Measurements from ENCODE around the gene CNGA3. TPM values are rescaled to one million over a fixed set of nuclear protein-coding genes. Genes with fewer than 3 reads are reported as not detected.

CNGA3 gene
- total and polyA plus RNA-seq, 2 donors (not counting 1 experiment from before 2014, with no cell fraction given) = under 0.01 TPM; not detected in 1

- no peaks in the 10 kb centered on the region for H3K27me3 ChIP-seq (ENCODE audit: control insufficient read depth, insufficient read depth, low read length)
- no peaks in the 10 kb centered on the region for H4K20me1 ChIP-seq (ENCODE audit: control insufficient read depth, extremely low read depth, insufficient read depth, low read length)
- no peaks in the 10 kb centered on the region for H3K9me3 ChIP-seq (ENCODE audit: control insufficient read depth, insufficient read depth, low read depth, low read length)
- no peak overlapping the region for H3K9ac ChIP-seq (ENCODE audit: insufficient read depth, low read length)
- no peaks in the 10 kb centered on the region for H3K4me1 ChIP-seq (ENCODE audit: control insufficient read depth, extremely low read depth, insufficient read depth, low read length)
- TF ChIP-seq CTCF (conservative IDR thresholded peaks at IDR 0.05 in 1 of 2, IDR thresholded peaks at IDR 0.05 in 1 of 2; ENCODE audit: low read depth in 1 of 2, low read length in 2 of 2) (no peak), EZH2 (IDR thresholded peaks at IDR 0.05; ENCODE audit: low read length, missing control alignments) (no peak)
- H2AFZ ChIP-seq (ENCODE audit: low read length) = no peak overlapping the region
- H3K4me2 ChIP-seq (ENCODE audit: extremely low read depth, insufficient read depth, low read length) = no peak overlapping the region
- no peak overlapping the region for H3K4me3 ChIP-seq (replicated peaks in 1 of 4; ENCODE audit: control extremely low read depth in 1 of 4, insufficient read depth in 1 of 4, low read depth in 3 of 4, low read length in 4 of 4)
- H3K36me3 ChIP-seq (ENCODE audit: control insufficient read depth, insufficient read depth, low read length) = no peaks in the 10 kb centered on the region
- no peak overlapping the region for H3K27ac ChIP-seq (ENCODE audit: insufficient read depth, low read length)
- no peaks in the 10 kb centered on the region for H3K79me2 ChIP-seq (ENCODE audit: control insufficient read depth, insufficient read depth, low read length)
- no peak for DNase-seq (ENCODE audit: low read depth in 2 of 2)
These were observed 13.7 kb downstream of the CNGA3 start for GRCh38 chr2:98359986-98360385.

GRCh38 chr2:98367721-98368120, 21.5 kb downstream of the CNGA3 start:
- Histone ChIP-seq H3K27me3 (ENCODE audit: control insufficient read depth, insufficient read depth, low read length) (no peaks in the 10 kb centered on the region), H3K27ac (ENCODE audit: insufficient read depth, low read length) (no peak overlapping the region), H3K4me3 (replicated peaks in 1 of 4; ENCODE audit: control extremely low read depth in 1 of 4, insufficient read depth in 1 of 4, low read depth in 3 of 4, low read length in 4 of 4) (no peak overlapping the region), H4K20me1 (ENCODE audit: control insufficient read depth, extremely low read depth, insufficient read depth, low read length) (no peaks in the 10 kb centered on the region), H3K4me2 (ENCODE audit: extremely low read depth, insufficient read depth, low read length) (no peak overlapping the region), H2AFZ (ENCODE audit: low read length) (no peak overlapping the region), H3K9me3 (ENCODE audit: control insufficient read depth, insufficient read depth, low read depth, low read length) (no peaks in the 10 kb centered on the region), H3K4me1 (ENCODE audit: control insufficient read depth, extremely low read depth, insufficient read depth, low read length) (no peaks in the 10 kb centered on the region), H3K36me3 (ENCODE audit: control insufficient read depth, insufficient read depth, low read length) (no peaks in the 10 kb centered on the region), H3K9ac (ENCODE audit: insufficient read depth, low read length) (no peak overlapping the region), H3K79me2 (ENCODE audit: control insufficient read depth, insufficient read depth, low read length) (no peaks in the 10 kb centered on the region)
- DNase-seq (ENCODE audit: low read depth in 2 of 2) = no peak
- no peak for TF ChIP-seq CTCF (conservative IDR thresholded peaks at IDR 0.05 in 1 of 2, IDR thresholded peaks at IDR 0.05 in 1 of 2; ENCODE audit: low read depth in 1 of 2, low read length in 2 of 2)
- TF ChIP-seq EZH2 (IDR thresholded peaks at IDR 0.05; ENCODE audit: low read length, missing control alignments) = no peak

GRCh38 chr2:98369710-98370239, 23.5 kb downstream of the CNGA3 start:
- no peak for TF ChIP-seq EZH2 (IDR thresholded peaks at IDR 0.05; ENCODE audit: low read length, missing control alignments)
- Histone ChIP-seq H4K20me1 (ENCODE audit: control insufficient read depth, extremely low read depth, insufficient read depth, low read length) (no peaks in the 10 kb centered on the region), H3K79me2 (ENCODE audit: control insufficient read depth, insufficient read depth, low read length) (no peaks in the 10 kb centered on the region), H3K4me3 (replicated peaks in 1 of 4; ENCODE audit: control extremely low read depth in 1 of 4, insufficient read depth in 1 of 4, low read depth in 3 of 4, low read length in 4 of 4) (no peak overlapping the region), H3K9me3 (ENCODE audit: control insufficient read depth, insufficient read depth, low read depth, low read length) (no peaks in the 10 kb centered on the region), H3K9ac (ENCODE audit: insufficient read depth, low read length) (no peak overlapping the region), H3K36me3 (ENCODE audit: control insufficient read depth, insufficient read depth, low read length) (no peaks in the 10 kb centered on the region), H3K27ac (ENCODE audit: insufficient read depth, low read length) (no peak overlapping the region), H2AFZ (ENCODE audit: low read length) (no peak overlapping the region), H3K4me1 (ENCODE audit: control insufficient read depth, extremely low read depth, insufficient read depth, low read length) (no peaks in the 10 kb centered on the region), H3K27me3 (ENCODE audit: control insufficient read depth, insufficient read depth, low read length) (peaks cover 6% of the 10 kb centered on the region), H3K4me2 (ENCODE audit: extremely low read depth, insufficient read depth, low read length) (no peak overlapping the region)
- DNase-seq (ENCODE audit: low read depth in 2 of 2) = no peak

Measured in fibroblast of lung (primary cell).